HCT116 (cell line): Measurements from ENCODE around the gene SWAP70. TPM values are rescaled to one million over a fixed set of nuclear protein-coding genes. Genes with fewer than 3 reads are reported as not detected.

Source experiments
- ATAC-seq: fragments of 200-7000 bp; cut with Tn5 transposase; 2 replicates; pipeline ENCODE4 v1.9.1; 2020; ENCODE audit warnings: mild to moderate bottlenecking, moderate library complexity
- BruUV-seq: library from RNA; stranded (reverse); fragments of 400-500 nt; replicated peaks from 2 replicates; lab custom pipeline; 2021; lab: Mats Ljungman, UMichigan
- CTCF ChIA-PET: fragments of 300-600 bp; sonication (Branson Sonifier 250); formaldehyde crosslinking; loops from one replicate; lab custom pipeline; 2021; ENCODE audit warnings: antibody characterized with exemption; lab: Charles Lee
- POLR2A ChIA-PET: fragments of 300-600, 350-600 bp; sonication (Branson Sonifier 250); formaldehyde crosslinking; loops from one replicate; lab custom pipeline; 2021; ENCODE audit warnings: antibody characterized with exemption; lab: Charles Lee
- RAD21 ChIA-PET, 2 experiments: fragments of 300-600 bp; sonication (Branson Sonifier 250); formaldehyde crosslinking; loops; one replicate each; lab custom pipeline; 2023; ENCODE audit warnings: low total read pairs in 2 of 2; ENCODE audit not compliant: uncharacterized antibody in 2 of 2, unreplicated experiment in 2 of 2, low non-redundant PET in 1 of 2; lab: Charles Lee
- DNase-seq: peaks from one replicate; pipeline ENCODE4 v3.0.0-alpha.2; 2010; ENCODE audit warnings: low read depth, low spot score
- H2AFZ ChIP-seq: fragments of 200-600 bp; shearing (Covaris generic), sonication (generic); 2 replicates; pipeline ENCODE4 v1.6.1; 2017; ENCODE audit warnings: low read depth, mixed run types, mixed read lengths, antibody characterized with exemption, low read length; ENCODE audit not compliant: poor library complexity, severe bottlenecking
- H3K27ac ChIP-seq: 2 replicates; pipeline ENCODE4 v1.5.1; 2012; ENCODE audit warnings: low read depth, low read length
- H3K27me3 ChIP-seq: fragments of 200-600 bp; sonication (generic); 2 replicates; pipeline ENCODE4 v1.6.1; 2016; ENCODE audit warnings: mixed run types, low read length, mixed read lengths; ENCODE audit not compliant: insufficient read depth
- H3K36me3 ChIP-seq, 2 experiments: fragments of 200-500 bp in 1 of 2; fragments of 200-600 bp in 1 of 2; sonication (Bioruptor generic) in 1 of 2; sonication (generic) in 1 of 2; 2 replicates each; pipeline versions ENCODE4 v1.5.1 to v1.6.1; 2014 to 2016; ENCODE audit warnings: low read length in 2 of 2, inconsistent platforms in 1 of 2, mixed read lengths in 1 of 2, mixed run types in 1 of 2; ENCODE audit not compliant: insufficient read depth in 2 of 2, control insufficient read depth in 1 of 2
- H3K4me1 ChIP-seq, 2 experiments: fragments of 200-600 bp in 1 of 2; sonication (generic) in 1 of 2; 2 replicates each; pipeline versions ENCODE4 v1.5.1 to v1.6.1; 2012 to 2017; ENCODE audit warnings: low read length in 2 of 2, inconsistent platforms in 1 of 2, mild to moderate bottlenecking in 1 of 2, mixed read lengths in 1 of 2, mixed run types in 1 of 2, moderate library complexity in 1 of 2; ENCODE audit not compliant: insufficient read depth in 2 of 2, control insufficient read depth in 1 of 2
- H3K4me2 ChIP-seq: fragments of 200-600 bp; sonication (generic); 2 replicates; pipeline ENCODE4 v1.6.1; 2017; ENCODE audit warnings: mixed run types, low read length, mixed read lengths
- H3K4me3 ChIP-seq, 2 experiments: fragments of 200-600 bp in 1 of 2; sonication (generic) in 1 of 2; replicated peaks in 1 of 2; 2 replicates each; pipeline ENCODE4 v1.5.1; 2011 to 2016; ENCODE audit warnings: low read length in 2 of 2, control low read depth in 1 of 2, low read depth in 1 of 2, mild to moderate bottlenecking in 1 of 2, mixed read lengths in 1 of 2, mixed run types in 1 of 2
- H3K79me2 ChIP-seq: fragments of 200-600 bp; sonication (generic); 2 replicates; pipeline ENCODE4 v1.6.1; 2017; ENCODE audit warnings: mild to moderate bottlenecking, mixed run types, low read length, moderate library complexity, mixed read lengths; ENCODE audit not compliant: insufficient read depth
- H3K9ac ChIP-seq: fragments of 200-600 bp; sonication (generic); 2 replicates; pipeline ENCODE4 v1.6.1; 2016; ENCODE audit warnings: low read length, mixed read lengths
- H3K9me2 ChIP-seq: fragments of 200-600 bp; sonication (generic), shearing (Covaris generic); 2 replicates; pipeline ENCODE4 v1.6.1; 2017; ENCODE audit warnings: mixed run types, mild to moderate bottlenecking, moderate library complexity; ENCODE audit not compliant: insufficient read depth
- H3K9me3 ChIP-seq, 2 experiments: fragments of 200-500 bp in 1 of 2; fragments of 200-600 bp in 1 of 2; sonication (Bioruptor generic) in 1 of 2; sonication (generic) in 1 of 2; 2 replicates each; pipeline ENCODE4 v1.6.1; 2014 to 2017; ENCODE audit warnings: low read length in 2 of 2, mixed read lengths in 2 of 2, inconsistent platforms in 1 of 2, low read depth in 1 of 2, mild to moderate bottlenecking in 1 of 2, mixed run types in 1 of 2, moderate library complexity in 1 of 2; ENCODE audit not compliant: control insufficient read depth in 1 of 2, insufficient read depth in 1 of 2
- H4K20me1 ChIP-seq: fragments of 200-600 bp; sonication (generic), shearing (Covaris generic); 2 replicates; pipeline ENCODE4 v1.6.1; 2017; ENCODE audit warnings: mixed run types, mild to moderate bottlenecking, moderate library complexity; ENCODE audit not compliant: insufficient read depth
- ATF3 ChIP-seq: IDR thresholded peaks from 2 replicates; pipeline ENCODE4 v1.6.1; 2012
- CEBPB ChIP-seq: IDR thresholded peaks from 2 replicates; pipeline ENCODE4 v1.6.1; 2012; ENCODE audit warnings: low read depth
- CTCF ChIP-seq, 3 experiments: fragments of 200-600 bp in 1 of 3; sonication (generic) in 1 of 3; IDR thresholded peaks in 2 of 3; conservative IDR thresholded peaks in 1 of 3; 2 replicates each; pipeline ENCODE4 v1.5.1; 2012 to 2017; ENCODE audit warnings: low read depth in 2 of 3, low read length in 2 of 3, antibody characterized with exemption in 1 of 3, borderline replicate concordance in 1 of 3, control low read depth in 1 of 3, mild to moderate bottlenecking in 1 of 3, mixed read lengths in 1 of 3, mixed run types in 1 of 3, moderate library complexity in 1 of 3; ENCODE audit not compliant: insufficient read depth in 1 of 3
- EGR1 ChIP-seq: IDR thresholded peaks from 2 replicates; pipeline ENCODE4 v1.6.1; 2012; ENCODE audit warnings: low read depth
- EZH2 ChIP-seq: fragments of 200-600 bp; sonication (generic); IDR thresholded peaks from 2 replicates; pipeline ENCODE4 v1.6.1; 2017; ENCODE audit warnings: antibody characterized with exemption, mixed run types
- JUND ChIP-seq: IDR thresholded peaks from 2 replicates; pipeline ENCODE4 v1.6.1; 2012
- MAX ChIP-seq: IDR thresholded peaks from 2 replicates; pipeline ENCODE4 v1.6.1; 2012
- POLR2A ChIP-seq: IDR thresholded peaks from 2 replicates; pipeline ENCODE4 v1.7.0; 2011; ENCODE audit warnings: borderline replicate concordance; ENCODE audit not compliant: insufficient read depth, insufficient read length; ENCODE audit errors: extremely low read depth
- REST ChIP-seq: IDR thresholded peaks from 2 replicates; pipeline ENCODE4 v1.6.1; 2012; ENCODE audit warnings: low read depth
- SIN3A ChIP-seq: IDR thresholded peaks from 2 replicates; pipeline ENCODE4 v1.6.1; 2012; ENCODE audit warnings: low read depth
- SP1 ChIP-seq: IDR thresholded peaks from 2 replicates; pipeline ENCODE4 v1.6.1; 2012; ENCODE audit warnings: low read depth
- SRF ChIP-seq: IDR thresholded peaks from 2 replicates; pipeline ENCODE4 v1.6.1; 2012; ENCODE audit warnings: low read depth
- TCF7L2 ChIP-seq: IDR thresholded peaks from 2 replicates; pipeline ENCODE4 v1.7.0; 2011; ENCODE audit warnings: borderline replicate concordance, inconsistent platforms; ENCODE audit not compliant: insufficient read depth, insufficient read length; ENCODE audit errors: extremely low read depth
- YY1 ChIP-seq: IDR thresholded peaks from 2 replicates; pipeline ENCODE4 v1.6.1; 2011; ENCODE audit warnings: low read length, low read depth, moderate library complexity, mild to moderate bottlenecking; ENCODE audit not compliant: insufficient replicate concordance; ENCODE audit errors: extremely low read depth
- ZFX ChIP-seq: fragments of 450-650 bp; IDR thresholded peaks from 2 replicates; pipeline ENCODE4 v1.6.1; 2017
- ZNF274 ChIP-seq: fragments of 200-500 bp; sonication (Bioruptor generic); IDR thresholded peaks from 2 replicates; pipeline ENCODE4 v1.6.1; 2014; ENCODE audit warnings: mild to moderate bottlenecking, low read depth, low read length, inconsistent platforms
- intact Hi-C: fragments of 100-400 bp; cut with micrococcal nuclease; formaldehyde crosslinking; loops from 2 replicates; pipeline ENCODE4 v1.10.0; 2022
- total RNA-seq: library from RNA; stranded (reverse); gene quantifications from one replicate; pipeline ENCODE4 v1.2.1, GENCODE V29; 2021; ENCODE audit not compliant: unreplicated experiment

Gene SWAP70
- total RNA-seq, 1 experiment from 2014 or later = 20.6 TPM

- TF ChIP-seq SP1 (no peak), POLR2A (no peak), YY1 (no peak), EZH2 (no peak), SRF (no peak), ZNF274 (no peak), CTCF (IDR thresholded peaks at IDR 0.05 in 2 of 3, conservative IDR thresholded peaks at IDR 0.05 in 1 of 3; ENCODE audit: borderline replicate concordance in 1 of 3, insufficient read depth in 1 of 3, low read depth in 2 of 3, low read length in 2 of 3) (no peak), MAX (no peak), ZFX (no peak), SIN3A (no peak), ATF3 (no peak), CEBPB (no peak), EGR1 (no peak), REST (no peak), TCF7L2 (no peak), JUND (no peak)
- H3K9me3 ChIP-seq = no peaks in the 10 kb centered on the region
- H3K27ac ChIP-seq = no peak overlapping the region
- H3K4me3 ChIP-seq = no peak overlapping the region
- no peaks in the 10 kb centered on the region for H3K36me3 ChIP-seq
- peaks cover 0 to 5% of the 10 kb centered on the region in 2 experiments; a peak in 2 of 4 replicates for H3K4me1 ChIP-seq
- no peaks in the 10 kb centered on the region for H3K27me3 ChIP-seq
- no peaks in the 10 kb centered on the region for H3K9me2 ChIP-seq
- intact Hi-C loops = no loop called here
- H3K9ac ChIP-seq = no peak overlapping the region
- no TSS peak for BruUV-seq
- no peak overlapping the region for H3K4me2 ChIP-seq
- RAD21 ChIA-PET = no interaction called here
- CTCF ChIA-PET = no interaction called here
- POLR2A ChIA-PET = no interaction called here
- no peak for ATAC-seq
- no peak overlapping the region for H2AFZ ChIP-seq
- H4K20me1 ChIP-seq = no peaks in the 10 kb centered on the region
- no peaks in the 10 kb centered on the region; the same call in 1 of the 2 replicates for H3K79me2 ChIP-seq
- DNase-seq = no peak
These were observed 39.4 kb downstream of the SWAP70 start for GRCh38 chr11:9703280-9703679.
